ENCODE data around the gene SIAH3.
"Not testable (repeated sequence)": the region's sequence is repeated elsewhere in the genome, so short reads cannot be mapped to it uniquely, and the experiment has no call there.

The SIAH3 gene

GRCh38 chr13:45873491-45874325 lies 22.2 kb upstream of the SIAH3 start:
- H4K20me1 ChIP-seq (ENCODE audit: control insufficient read depth, insufficient read depth, low read depth, low read length), result no peaks in the 10 kb centered on the region
- H3K4me1 ChIP-seq (ENCODE audit: control insufficient read depth, low read length), result no peaks in the 10 kb centered on the region
- H3K4me3 ChIP-seq (ENCODE audit: low read length), result no peak overlapping the region
- no peak overlapping the region for H3K27ac ChIP-seq (ENCODE audit: low read depth, low read length)
- H3K79me2 ChIP-seq (ENCODE audit: control insufficient read depth, low read length), result no peaks in the 10 kb centered on the region
- no peaks in the 10 kb centered on the region for H3F3A ChIP-seq (ENCODE audit: control insufficient read depth, insufficient read depth)
- TF ChIP-seq CTCF (IDR thresholded peaks at IDR 0.05; ENCODE audit: low read depth, low read length, poor library complexity, severe bottlenecking), result no peak
- no peak for TF ChIP-seq EZH2phosphoT487 (IDR thresholded peaks at IDR 0.05; ENCODE audit: borderline replicate concordance, low read length)
- H3K4me2 ChIP-seq (ENCODE audit: low read length), result no peak overlapping the region
- H3K27me3 ChIP-seq (ENCODE audit: control insufficient read depth, low read length), result no peaks in the 10 kb centered on the region
- H3K9me2 ChIP-seq (replicated peaks; ENCODE audit: control insufficient read depth, low read length), result no peaks in the 10 kb centered on the region
- H3K9me3 ChIP-seq (ENCODE audit: control insufficient read depth, insufficient read depth, low read length), result no peaks in the 10 kb centered on the region
- no peaks in the 10 kb centered on the region for H3K36me3 ChIP-seq (ENCODE audit: control insufficient read depth, low read length)

GRCh38 chr13:45872566-45872965 lies 21.0 kb upstream of the SIAH3 start:
- no peak overlapping the region for H3K4me2 ChIP-seq (ENCODE audit: low read length)
- no peaks in the 10 kb centered on the region for H3K9me2 ChIP-seq (replicated peaks; ENCODE audit: control insufficient read depth, low read length)
- no peaks in the 10 kb centered on the region for H4K20me1 ChIP-seq (ENCODE audit: control insufficient read depth, insufficient read depth, low read depth, low read length)
- H3K27me3 ChIP-seq (ENCODE audit: control insufficient read depth, low read length), result no peaks in the 10 kb centered on the region
- H3F3A ChIP-seq (ENCODE audit: control insufficient read depth, insufficient read depth), result no peaks in the 10 kb centered on the region
- H3K9me3 ChIP-seq (ENCODE audit: control insufficient read depth, insufficient read depth, low read length), result no peaks in the 10 kb centered on the region
- no peak overlapping the region for H3K27ac ChIP-seq (ENCODE audit: low read depth, low read length)
- H3K79me2 ChIP-seq (ENCODE audit: control insufficient read depth, low read length), result no peaks in the 10 kb centered on the region
- TF ChIP-seq EZH2phosphoT487 (IDR thresholded peaks at IDR 0.05; ENCODE audit: borderline replicate concordance, low read length), result no peak
- TF ChIP-seq CTCF (IDR thresholded peaks at IDR 0.05; ENCODE audit: low read depth, low read length, poor library complexity, severe bottlenecking), result no peak
- no peaks in the 10 kb centered on the region for H3K4me1 ChIP-seq (ENCODE audit: control insufficient read depth, low read length)
- H3K4me3 ChIP-seq (ENCODE audit: low read length), result no peak overlapping the region
- H3K36me3 ChIP-seq (ENCODE audit: control insufficient read depth, low read length), result no peaks in the 10 kb centered on the region

GRCh38 chr13:45871201-45871600 lies 19.6 kb upstream of the SIAH3 start:
- not testable (repeated sequence) for H3K4me3 ChIP-seq (ENCODE audit: low read length)

GRCh38 chr13:45870232-45870631 lies 18.7 kb upstream of the SIAH3 start:
- no peaks in the 10 kb centered on the region for H3K79me2 ChIP-seq (ENCODE audit: control insufficient read depth, low read length)
- no peak for TF ChIP-seq EZH2phosphoT487 (IDR thresholded peaks at IDR 0.05; ENCODE audit: borderline replicate concordance, low read length)
- H4K20me1 ChIP-seq (ENCODE audit: control insufficient read depth, insufficient read depth, low read depth, low read length), result no peaks in the 10 kb centered on the region
- no peaks in the 10 kb centered on the region for H3K27me3 ChIP-seq (ENCODE audit: control insufficient read depth, low read length)
- no peaks in the 10 kb centered on the region for H3K9me3 ChIP-seq (ENCODE audit: control insufficient read depth, insufficient read depth, low read length)
- no peak overlapping the region for H3K4me3 ChIP-seq (ENCODE audit: low read length)
- H3K4me1 ChIP-seq (ENCODE audit: control insufficient read depth, low read length), result no peaks in the 10 kb centered on the region
- no peaks in the 10 kb centered on the region for H3K9me2 ChIP-seq (replicated peaks; ENCODE audit: control insufficient read depth, low read length)
- H3K27ac ChIP-seq (ENCODE audit: low read depth, low read length), result no peak overlapping the region
- H3K4me2 ChIP-seq (ENCODE audit: low read length), result no peak overlapping the region
- H3K36me3 ChIP-seq (ENCODE audit: control insufficient read depth, low read length), result no peaks in the 10 kb centered on the region
- H3F3A ChIP-seq (ENCODE audit: control insufficient read depth, insufficient read depth), result no peaks in the 10 kb centered on the region

More at GRCh38 chr13:45871201-45871600, 19.6 kb upstream of the SIAH3 start:
- H3K4me2 ChIP-seq (ENCODE audit: low read length); H3K79me2 ChIP-seq (ENCODE audit: control insufficient read depth, low read length); H3K36me3 ChIP-seq (ENCODE audit: control insufficient read depth, low read length); H3K27ac ChIP-seq (ENCODE audit: low read depth, low read length); H3K9me3 ChIP-seq (ENCODE audit: control insufficient read depth, insufficient read depth, low read length); H3K9me2 ChIP-seq (replicated peaks; ENCODE audit: control insufficient read depth, low read length); H3F3A ChIP-seq (ENCODE audit: control insufficient read depth, insufficient read depth); H4K20me1 ChIP-seq (ENCODE audit: control insufficient read depth, insufficient read depth, low read depth, low read length); H3K4me1 ChIP-seq (ENCODE audit: control insufficient read depth, low read length); H3K27me3 ChIP-seq (ENCODE audit: control insufficient read depth, low read length): not testable (repeated sequence)
